Mucosa of stomach (tissue), 1 donor: ENCODE measurements around the gene LENG8.
A peak's percentile ranks its signal among the peaks of the same experiment; 100 is the strongest.

ENCODE experiments used
- H3K27me3 ChIP-seq: one replicate; pipeline ENCODE4 v1.7.0; 2013; ENCODE audit warnings: mild to moderate bottlenecking, low read length; ENCODE audit not compliant: control insufficient read depth, insufficient read depth
- H3K36me3 ChIP-seq: one replicate; pipeline ENCODE4 v1.7.0; 2013; ENCODE audit warnings: low read length; ENCODE audit not compliant: control insufficient read depth, insufficient read depth
- H3K4me1 ChIP-seq: one replicate; pipeline ENCODE4 v1.7.0; 2013; ENCODE audit warnings: mild to moderate bottlenecking, low read length; ENCODE audit not compliant: control insufficient read depth, insufficient read depth
- H3K4me3 ChIP-seq: one replicate; pipeline ENCODE4 v1.7.0; 2013; ENCODE audit warnings: low read length
- H3K9ac ChIP-seq: one replicate; pipeline ENCODE4 v1.7.0; 2013; ENCODE audit warnings: mild to moderate bottlenecking, low read length, moderate library complexity
- H3K9me3 ChIP-seq: one replicate; pipeline ENCODE4 v1.7.0; 2013; ENCODE audit warnings: mild to moderate bottlenecking, low read length, moderate library complexity; ENCODE audit not compliant: control insufficient read depth
- donor health status: Pancreatic carcinoma.

Gene LENG8

GRCh38 chr19:54453921-54454780 lies 5.2 kb downstream of the LENG8 start:
- H3K9ac ChIP-seq: no peak overlapping the region
- no peak overlapping the region for H3K4me3 ChIP-seq
- H3K4me1 ChIP-seq: peaks cover 33% of the 10 kb centered on the region
- peaks cover 58% of the 10 kb centered on the region for H3K36me3 ChIP-seq
- H3K27me3 ChIP-seq: no peaks in the 10 kb centered on the region
- no peaks in the 10 kb centered on the region for H3K9me3 ChIP-seq

GRCh38 chr19:54454781-54455675 lies 6.0 kb downstream of the LENG8 start:
- H3K36me3 ChIP-seq: peaks cover 59% of the 10 kb centered on the region
- H3K9me3 ChIP-seq: no peaks in the 10 kb centered on the region
- H3K9ac ChIP-seq: no peak overlapping the region
- H3K4me1 ChIP-seq: peaks cover 39% of the 10 kb centered on the region
- H3K27me3 ChIP-seq: no peaks in the 10 kb centered on the region
- H3K4me3 ChIP-seq: no peak overlapping the region

- Histone ChIP-seq H3K4me1 (peaks cover 34% of the 10 kb centered on the region), H3K36me3 (peaks cover 59% of the 10 kb centered on the region), H3K4me3 (no peak overlapping the region), H3K27me3 (no peaks in the 10 kb centered on the region), H3K9me3 (no peaks in the 10 kb centered on the region), H3K9ac (no peak overlapping the region)
Measured at GRCh38 chr19:54455786-54456422, 6.9 kb downstream of the LENG8 start.

- H3K9me3 ChIP-seq: no peaks in the 10 kb centered on the region
- no peak overlapping the region for H3K4me3 ChIP-seq
- H3K36me3 ChIP-seq: peaks cover 59% of the 10 kb centered on the region
- H3K4me1 ChIP-seq: peaks cover 33% of the 10 kb centered on the region
- no peak overlapping the region for H3K9ac ChIP-seq
- H3K27me3 ChIP-seq: no peaks in the 10 kb centered on the region
Measured at GRCh38 chr19:54456423-54457373, 7.7 kb downstream of the LENG8 start.

GRCh38 chr19:54457773-54458647 lies 9.0 kb downstream of the LENG8 start:
- H3K4me3 ChIP-seq: no peak overlapping the region
- H3K9me3 ChIP-seq: no peaks in the 10 kb centered on the region
- no peaks in the 10 kb centered on the region for H3K27me3 ChIP-seq
- no peak overlapping the region for H3K9ac ChIP-seq
- H3K4me1 ChIP-seq: peaks cover 31% of the 10 kb centered on the region
- peaks cover 47% of the 10 kb centered on the region for H3K36me3 ChIP-seq

GRCh38 chr19:54458648-54459281 lies 9.8 kb downstream of the LENG8 start:
- H3K27me3 ChIP-seq: no peaks in the 10 kb centered on the region
- H3K4me1 ChIP-seq: peaks cover 30% of the 10 kb centered on the region
- peaks cover 40% of the 10 kb centered on the region for H3K36me3 ChIP-seq
- no peak overlapping the region for H3K9ac ChIP-seq
- H3K4me3 ChIP-seq: no peak overlapping the region
- H3K9me3 ChIP-seq: no peaks in the 10 kb centered on the region

- Histone ChIP-seq H3K9me3 (no peaks in the 10 kb centered on the region), H3K27me3 (no peaks in the 10 kb centered on the region), H3K4me3 (no peak overlapping the region), H3K4me1 (peaks cover 34% of the 10 kb centered on the region), H3K9ac (peak overlapping the region; percentile 47), H3K36me3 (peaks cover 32% of the 10 kb centered on the region)
Measured at GRCh38 chr19:54459282-54460229, 10.6 kb downstream of the LENG8 start.

GRCh38 chr19:54460230-54461005 lies 11.4 kb downstream of the LENG8 start:
- Histone ChIP-seq H3K27me3 (no peaks in the 10 kb centered on the region), H3K9ac (peak overlapping the region; percentile 47), H3K4me1 (peaks cover 38% of the 10 kb centered on the region), H3K36me3 (peaks cover 25% of the 10 kb centered on the region), H3K4me3 (no peak overlapping the region), H3K9me3 (no peaks in the 10 kb centered on the region)

GRCh38 chr19:54461210-54461609 lies 12.2 kb downstream of the LENG8 start:
- Histone ChIP-seq H3K27me3 (no peaks in the 10 kb centered on the region), H3K36me3 (peaks cover 25% of the 10 kb centered on the region), H3K9ac (peak overlapping the region; percentile 39), H3K4me1 (peaks cover 45% of the 10 kb centered on the region), H3K4me3 (no peak overlapping the region), H3K9me3 (no peaks in the 10 kb centered on the region)
